GM10847 (cell line): ENCODE measurements around the gene HTR2B.

Source experiments
- POLR2A ChIP-seq: IDR thresholded peaks from 2 replicates; pipeline ENCODE4 v1.6.1; 2011; ENCODE audit not compliant: insufficient read length; ENCODE audit errors: extremely low read depth

Gene HTR2B

GRCh38 chr2:231124838-231125568 lies at the start of gene HTR2B:
Gene HTR2B (minus strand): TSS chr2:231125042. CDS start chr2:231123764, 1,278 bp downstream.
- no peak for TF ChIP-seq POLR2A

DNA sequence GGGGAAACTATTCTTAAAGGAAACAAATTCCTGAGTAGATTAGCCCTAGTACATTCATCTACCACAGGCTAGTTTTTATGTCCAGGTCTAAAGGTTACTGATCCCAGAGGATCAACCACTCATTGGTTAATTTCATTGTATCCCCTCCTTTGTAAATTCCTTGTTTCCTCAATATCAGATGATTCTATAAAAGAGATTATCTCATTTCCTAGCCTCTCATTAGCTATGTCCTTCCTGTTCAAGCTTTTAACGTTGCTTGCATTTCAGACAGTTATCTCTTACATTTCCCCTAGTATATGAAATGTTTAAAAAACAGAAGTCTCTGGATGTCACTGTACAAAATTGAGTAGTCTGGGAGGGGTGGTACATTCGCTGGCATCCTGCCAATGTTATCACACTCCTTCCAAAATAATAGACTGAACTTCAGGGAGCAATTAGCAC lies 49.4 kb upstream of the HTR2B start:
- TF ChIP-seq POLR2A, result no peak

GRCh38 chr2:231172025-231172424 lies 47.2 kb upstream of the HTR2B start:
- no peak for TF ChIP-seq POLR2A

DNA sequence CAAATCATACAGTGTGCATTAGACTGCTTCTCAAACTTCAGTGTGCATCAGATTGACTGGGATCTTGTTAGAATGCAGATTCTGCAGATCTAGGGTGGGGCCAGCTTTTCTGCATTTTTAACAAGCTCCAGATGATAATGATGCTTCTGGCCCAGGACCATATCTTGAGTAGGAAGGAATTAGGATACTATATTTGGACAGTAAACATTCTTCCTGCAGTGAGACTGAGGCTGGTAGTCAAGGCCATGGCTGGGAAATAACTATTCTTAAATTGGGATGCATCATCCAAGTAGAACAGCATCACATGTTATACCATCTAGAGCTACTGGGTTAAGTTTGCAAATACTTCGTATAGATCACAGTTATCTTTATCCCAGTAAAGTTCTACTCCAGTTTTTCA lies 45.2 kb upstream of the HTR2B start:
- TF ChIP-seq POLR2A, result no peak

DNA sequence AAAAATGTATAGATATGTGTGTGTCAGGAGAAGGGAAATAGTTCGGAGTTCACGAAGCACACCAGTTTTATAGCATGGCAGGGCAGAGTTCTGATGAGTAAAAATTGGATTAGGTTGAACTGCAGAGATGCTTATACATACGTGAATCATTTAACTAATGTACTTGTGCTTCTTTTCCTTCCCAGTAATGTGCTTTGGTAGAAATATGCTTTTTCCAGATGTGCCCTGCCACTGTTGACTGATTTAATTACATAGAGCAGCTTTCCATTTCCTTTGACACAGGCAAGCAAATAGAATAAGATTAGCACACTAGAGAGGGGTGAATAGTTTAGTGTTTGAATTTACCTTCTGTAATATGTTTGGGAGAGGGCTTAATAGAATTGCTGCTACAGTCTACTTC lies 44.6 kb upstream of the HTR2B start:
- no peak for TF ChIP-seq POLR2A

GRCh38 chr2:231168460-231169139 lies 43.8 kb upstream of the HTR2B start:
- no peak for TF ChIP-seq POLR2A

GRCh38 chr2:231167745-231168459 lies 43.1 kb upstream of the HTR2B start:
- no peak for TF ChIP-seq POLR2A

DNA sequence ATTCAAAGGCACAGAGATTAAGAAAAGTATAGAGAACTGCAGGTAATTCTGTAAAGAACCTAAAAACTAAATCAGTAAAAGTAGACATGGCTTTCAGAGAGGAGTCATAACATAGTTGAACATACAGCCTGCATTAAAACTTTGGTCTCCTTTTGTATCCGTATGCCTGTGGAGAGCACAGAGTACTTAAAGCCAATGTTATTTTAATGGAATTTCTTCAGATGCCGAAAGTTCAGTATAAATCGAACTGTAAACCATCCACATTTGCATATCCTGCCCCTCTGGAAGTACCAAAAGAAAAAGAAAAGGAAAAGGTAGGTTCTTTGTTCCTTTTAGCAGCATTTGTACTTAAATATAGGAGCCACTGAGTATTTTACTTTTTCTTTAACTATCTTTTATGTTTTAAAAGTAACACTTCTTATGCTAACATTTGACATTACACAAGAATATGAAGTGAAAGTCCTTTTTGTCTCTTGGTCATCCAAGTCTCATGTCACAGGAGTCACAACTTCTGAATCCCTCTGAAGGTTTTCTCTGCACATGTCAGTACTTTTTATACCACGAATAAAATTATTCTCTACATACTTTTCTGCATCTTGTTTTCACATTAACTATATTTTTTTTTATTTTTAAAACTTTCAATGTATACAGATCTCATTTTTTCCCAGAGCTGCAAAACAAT lies 38.7 kb upstream of the HTR2B start:
- no peak for TF ChIP-seq POLR2A

DNA sequence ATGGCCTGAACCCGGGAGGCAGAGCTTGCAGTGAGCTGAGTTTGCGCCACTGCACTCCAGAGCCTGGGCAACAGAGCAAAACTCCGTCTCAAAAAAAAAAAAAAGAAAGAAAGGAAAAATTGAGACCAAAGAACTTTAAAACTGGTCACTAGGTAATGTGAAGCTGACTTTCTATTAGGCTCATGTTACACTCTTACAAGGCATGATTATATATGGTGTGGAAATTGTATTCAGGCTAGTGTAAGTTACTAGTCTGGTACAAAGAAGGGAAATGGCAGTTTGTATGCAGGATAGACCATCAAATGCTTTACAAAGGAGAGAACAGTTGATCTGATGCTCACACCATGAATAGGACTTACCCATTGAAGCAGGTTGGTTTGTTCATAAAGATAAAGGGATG lies 38.2 kb upstream of the HTR2B start:
- no peak for TF ChIP-seq POLR2A

GRCh38 chr2:231161877-231162329 lies 37.1 kb upstream of the HTR2B start:
- no peak for TF ChIP-seq POLR2A

DNA sequence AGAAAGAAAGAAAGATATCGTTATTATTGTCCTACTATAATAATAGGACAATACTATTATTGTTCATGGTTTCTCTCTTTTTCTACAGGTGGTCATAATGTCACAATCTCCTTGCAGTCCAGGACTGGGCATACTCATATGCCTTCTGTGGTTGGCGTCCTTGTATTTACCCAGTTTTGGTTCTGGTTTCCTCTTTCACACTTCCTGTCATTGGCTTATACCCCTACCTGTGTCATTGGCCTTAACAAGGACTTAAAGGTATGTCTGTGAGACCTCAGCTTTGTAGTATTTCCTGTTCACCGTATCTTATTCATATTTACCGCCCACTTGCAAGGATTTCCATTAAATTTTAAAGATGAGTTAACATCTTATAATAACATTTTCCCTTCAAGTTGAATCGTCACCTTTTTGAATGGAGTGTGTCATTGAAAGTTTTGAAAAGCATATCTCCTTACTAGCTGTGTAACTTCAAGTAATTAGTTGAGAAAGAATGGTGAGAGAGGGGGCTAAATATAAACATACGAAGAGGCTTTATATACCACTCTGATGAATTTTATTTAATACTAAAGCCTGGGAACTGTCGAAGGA lies 36.5 kb upstream of the HTR2B start:
- no peak for TF ChIP-seq POLR2A

DNA sequence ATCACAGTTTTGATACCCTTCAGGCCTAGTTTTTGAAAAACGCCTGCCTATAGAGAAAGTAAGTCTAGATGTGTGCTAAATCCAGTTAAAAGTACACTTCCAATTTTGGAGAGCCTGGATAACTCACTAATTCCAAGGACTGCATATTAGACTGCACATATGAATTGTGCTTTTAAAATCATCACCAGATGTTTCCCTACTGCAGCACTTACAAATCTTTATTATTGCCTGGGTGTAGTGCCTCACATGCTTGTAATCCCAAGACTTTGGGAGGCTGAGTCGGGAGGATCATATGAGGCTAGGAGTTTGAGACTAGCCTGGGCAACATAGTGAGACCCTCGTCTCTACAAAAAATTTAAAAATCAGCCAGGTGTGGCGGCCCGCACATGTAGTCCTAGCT lies 35.9 kb upstream of the HTR2B start:
- no peak for TF ChIP-seq POLR2A

- no peak for TF ChIP-seq POLR2A
These were observed 34.5 kb upstream of the HTR2B start for GRCh38 chr2:231159306-231159705.

- no peak for TF ChIP-seq POLR2A
These were observed 28.1 kb upstream of the HTR2B start for GRCh38 chr2:231152800-231153557.
